HG03135 (cell line): ENCODE measurements around the gene COQ8B.

ENCODE experiments used
- ATAC-seq: cut with Tn5 transposase; IDR thresholded peaks from one replicate; pipeline ENCODE4 v1.9.1; 2021; ENCODE audit warnings: mild to moderate bottlenecking, moderate library complexity; ENCODE audit not compliant: unreplicated experiment

Gene COQ8B

GRCh38 chr19:40642051-40642706 lies 74.5 kb downstream of the COQ8B start:
- ATAC-seq: no peak
